K562 (cell line): Measurements from ENCODE around the gene RHOF. TPM values are rescaled to one million over a fixed set of nuclear protein-coding genes. Genes with fewer than 3 reads are reported as not detected.

ENCODE experiments used
- ELF4 ChIP-seq: fragments of 450-650 bp; formaldehyde crosslinking; IDR thresholded peaks from 2 replicates; pipeline ENCODE4 v1.4.0; 2022; ENCODE audit warnings: missing genetic modification characterization
- NCOR1 ChIP-seq: fragments of 450-650 bp; IDR thresholded peaks from 2 replicates; pipeline ENCODE4 v1.6.1; 2016; ENCODE audit warnings: mild to moderate bottlenecking, moderate library complexity
- PRPF4 ChIP-seq: fragments of 200-400 bp; formaldehyde crosslinking; IDR thresholded peaks from one replicate; pipeline ENCODE4 v1.6.1; 2017; ENCODE audit warnings: low read length, low read depth, mild to moderate bottlenecking; ENCODE audit not compliant: insufficient read depth, poor library complexity, severe bottlenecking
- RBM15 ChIP-seq: fragments of 200-400 bp; formaldehyde crosslinking; IDR thresholded peaks from 2 replicates; pipeline ENCODE4 v1.6.1; 2018; ENCODE audit warnings: mild to moderate bottlenecking, low read length, moderate library complexity; ENCODE audit not compliant: insufficient read depth
- RBM17 ChIP-seq: fragments of 200-400 bp; formaldehyde crosslinking; IDR thresholded peaks from 2 replicates; pipeline ENCODE4 v1.6.1; 2017; ENCODE audit warnings: low read depth, mild to moderate bottlenecking, low read length, borderline replicate concordance
- SNAPC5 ChIP-seq: fragments of 250-450 bp; sonication (Bioruptor Pico); IDR thresholded peaks from 2 replicates; pipeline ENCODE4 v1.8.0; 2021; ENCODE audit warnings: moderate library complexity, mild to moderate bottlenecking, inconsistent platforms
- SRSF7 ChIP-seq: fragments of 200-400 bp; formaldehyde crosslinking; optimal IDR thresholded peaks from 2 replicates; pipeline ENCODE3; 2017; ENCODE audit warnings: mild to moderate bottlenecking, low read depth, low read length
- THRA ChIP-seq: fragments of 450-650 bp; IDR thresholded peaks from 2 replicates; pipeline ENCODE4 v1.6.1; 2017; ENCODE audit warnings: mild to moderate bottlenecking, moderate library complexity
- ZBED1 ChIP-seq: IDR thresholded peaks from 2 replicates; pipeline ENCODE4 v1.6.1; 2014
- ZNF3 ChIP-seq: fragments of 250-450 bp; sonication (Bioruptor Pico); IDR thresholded peaks from 2 replicates; pipeline ENCODE4 v1.5.0; 2021; ENCODE audit warnings: mild to moderate bottlenecking, moderate library complexity
- polyA plus RNA-seq, 8 experiments: library from polyadenylated mRNA; depleted of rRNA in 4 of 8; stranded (reverse) in 5 of 8; unstranded in 3 of 8; fragments of >200 nt; fragmentation: Nextera tagmentation in 2 of 8; fragmentation: Illumina TruSeq in 1 of 8; extraction: Ambion mirVana in 2 of 8; extraction: Trizol in 1 of 8; gene quantifications; 2 replicates each; pipeline versions ENCODE4 v1.2.1 to v1.2.3, GENCODE V29; 2011 to 2014; ENCODE audit warnings: inconsistent platforms in 1 of 8, missing spikeins in 1 of 8
- total RNA-seq, 7 experiments: library from RNA; depleted of rRNA in 6 of 7; stranded (reverse); fragments of >200 nt in 6 of 7; fragmentation: Illumina TruSeq in 2 of 7; extraction: Trizol in 2 of 7; gene quantifications; 2 replicates each; pipeline versions ENCODE4 v1.2.1 to v1.2.3, GENCODE V29; 2011 to 2021; ENCODE audit warnings: low replicate concordance in 1 of 7
- TF ChIP-seq, protein P1 (sequence below): fragments of 450-650 bp; IDR thresholded peaks from 2 replicates; pipeline ENCODE4 v1.7.1; 2018; ENCODE audit warnings: mild to moderate bottlenecking, low read depth; ENCODE audit not compliant: partially characterized antibody
- TF ChIP-seq, protein P2 (sequence below), 2 experiments: fragments of 150-350 bp in 1 of 2; IDR thresholded peaks; 2 replicates each; pipeline ENCODE4 v1.6.1; 2012 to 2016; ENCODE audit warnings: low read depth in 2 of 2, low read length in 2 of 2, mild to moderate bottlenecking in 1 of 2, moderate library complexity in 1 of 2

The RHOF gene
- total and polyA plus RNA-seq, 9 of the 15 experiments (the other 6 are each of a cell fraction or from before 2014, with no cell fraction given) = 0.13 to 10.1 (median 4.0) TPM

DNA sequence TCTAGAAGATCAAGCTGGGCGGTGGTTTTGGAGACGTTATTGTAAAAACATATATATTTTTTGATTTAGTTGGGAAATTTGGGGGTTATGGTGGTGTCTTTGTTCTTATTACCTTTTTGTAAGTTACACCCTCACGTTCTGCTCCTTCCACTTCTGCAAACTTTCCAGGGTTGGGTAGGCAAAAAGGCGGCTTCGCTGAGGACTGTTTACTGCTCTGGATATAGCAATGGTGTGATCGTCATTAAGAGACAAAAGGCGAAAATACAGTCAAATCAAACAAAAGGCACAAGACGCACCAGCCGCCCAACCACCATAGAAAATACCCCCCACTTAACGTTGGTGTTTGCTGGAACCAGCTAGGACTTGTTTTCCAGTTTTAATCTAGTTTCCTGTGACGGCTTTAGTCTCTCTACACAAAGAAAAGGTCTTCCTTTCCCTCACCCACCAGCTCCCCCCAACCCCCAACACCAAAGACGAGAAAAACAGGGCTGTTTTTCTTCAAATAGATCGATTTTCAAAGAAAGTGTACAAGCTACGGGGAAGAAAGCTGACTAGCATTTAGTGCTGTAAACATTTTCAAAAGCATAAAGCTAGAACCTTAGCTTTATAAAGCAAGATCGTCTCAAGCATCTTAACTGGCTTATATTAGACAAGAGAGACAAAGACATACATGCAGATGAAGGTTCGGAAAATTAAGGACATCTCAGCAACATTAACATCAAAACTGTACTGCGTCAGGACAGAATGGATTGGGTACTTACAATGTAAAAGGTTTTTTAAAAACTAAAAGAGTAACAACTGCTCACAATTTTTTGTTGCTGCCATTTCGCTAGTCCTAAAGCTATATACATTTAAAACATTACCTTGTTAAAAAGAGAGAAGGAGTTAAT is 8.4 kb upstream of the RHOF start (continued):
- TF ChIP-seq, protein P1, sequence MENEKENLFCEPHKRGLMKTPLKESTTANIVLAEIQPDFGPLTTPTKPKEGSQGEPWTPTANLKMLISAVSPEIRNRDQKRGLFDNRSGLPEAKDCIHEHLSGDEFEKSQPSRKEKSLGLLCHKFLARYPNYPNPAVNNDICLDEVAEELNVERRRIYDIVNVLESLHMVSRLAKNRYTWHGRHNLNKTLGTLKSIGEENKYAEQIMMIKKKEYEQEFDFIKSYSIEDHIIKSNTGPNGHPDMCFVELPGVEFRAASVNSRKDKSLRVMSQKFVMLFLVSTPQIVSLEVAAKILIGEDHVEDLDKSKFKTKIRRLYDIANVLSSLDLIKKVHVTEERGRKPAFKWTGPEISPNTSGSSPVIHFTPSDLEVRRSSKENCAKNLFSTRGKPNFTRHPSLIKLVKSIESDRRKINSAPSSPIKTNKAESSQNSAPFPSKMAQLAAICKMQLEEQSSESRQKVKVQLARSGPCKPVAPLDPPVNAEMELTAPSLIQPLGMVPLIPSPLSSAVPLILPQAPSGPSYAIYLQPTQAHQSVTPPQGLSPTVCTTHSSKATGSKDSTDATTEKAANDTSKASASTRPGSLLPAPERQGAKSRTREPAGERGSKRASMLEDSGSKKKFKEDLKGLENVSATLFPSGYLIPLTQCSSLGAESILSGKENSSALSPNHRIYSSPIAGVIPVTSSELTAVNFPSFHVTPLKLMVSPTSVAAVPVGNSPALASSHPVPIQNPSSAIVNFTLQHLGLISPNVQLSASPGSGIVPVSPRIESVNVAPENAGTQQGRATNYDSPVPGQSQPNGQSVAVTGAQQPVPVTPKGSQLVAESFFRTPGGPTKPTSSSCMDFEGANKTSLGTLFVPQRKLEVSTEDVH = no peak
- TF ChIP-seq ELF4 (no peak), RBM15 (no peak), ZNF3 (no peak), PRPF4 (no peak), THRA (no peak), RBM17 (no peak), ZBED1 (no peak), NCOR1 (0 out of 2 replicates have a peak, but pooled peaks have one; percentile 7), SRSF7 (no peak), SNAPC5 (no peak)
- TF ChIP-seq, protein P2, sequence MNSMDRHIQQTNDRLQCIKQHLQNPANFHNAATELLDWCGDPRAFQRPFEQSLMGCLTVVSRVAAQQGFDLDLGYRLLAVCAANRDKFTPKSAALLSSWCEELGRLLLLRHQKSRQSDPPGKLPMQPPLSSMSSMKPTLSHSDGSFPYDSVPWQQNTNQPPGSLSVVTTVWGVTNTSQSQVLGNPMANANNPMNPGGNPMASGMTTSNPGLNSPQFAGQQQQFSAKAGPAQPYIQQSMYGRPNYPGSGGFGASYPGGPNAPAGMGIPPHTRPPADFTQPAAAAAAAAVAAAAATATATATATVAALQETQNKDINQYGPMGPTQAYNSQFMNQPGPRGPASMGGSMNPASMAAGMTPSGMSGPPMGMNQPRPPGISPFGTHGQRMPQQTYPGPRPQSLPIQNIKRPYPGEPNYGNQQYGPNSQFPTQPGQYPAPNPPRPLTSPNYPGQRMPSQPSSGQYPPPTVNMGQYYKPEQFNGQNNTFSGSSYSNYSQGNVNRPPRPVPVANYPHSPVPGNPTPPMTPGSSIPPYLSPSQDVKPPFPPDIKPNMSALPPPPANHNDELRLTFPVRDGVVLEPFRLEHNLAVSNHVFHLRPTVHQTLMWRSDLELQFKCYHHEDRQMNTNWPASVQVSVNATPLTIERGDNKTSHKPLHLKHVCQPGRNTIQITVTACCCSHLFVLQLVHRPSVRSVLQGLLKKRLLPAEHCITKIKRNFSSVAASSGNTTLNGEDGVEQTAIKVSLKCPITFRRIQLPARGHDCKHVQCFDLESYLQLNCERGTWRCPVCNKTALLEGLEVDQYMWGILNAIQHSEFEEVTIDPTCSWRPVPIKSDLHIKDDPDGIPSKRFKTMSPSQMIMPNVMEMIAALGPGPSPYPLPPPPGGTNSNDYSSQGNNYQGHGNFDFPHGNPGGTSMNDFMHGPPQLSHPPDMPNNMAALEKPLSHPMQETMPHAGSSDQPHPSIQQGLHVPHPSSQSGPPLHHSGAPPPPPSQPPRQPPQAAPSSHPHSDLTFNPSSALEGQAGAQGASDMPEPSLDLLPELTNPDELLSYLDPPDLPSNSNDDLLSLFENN (IDR thresholded peaks at IDR 0.05; ENCODE audit: low read depth in 2 of 2, low read length in 2 of 2) = no peak
